ENCODE measurements around the gene IKZF1. TPM values are rescaled to one million over a fixed set of nuclear protein-coding genes. Genes with fewer than 3 reads are reported as not detected.

Gene IKZF1
- total and polyA plus RNA-seq, 10 donors = 36.4 to 389 (median 231) TPM

Small RNAs within 50 kb of the gene (small RNA-seq; reads per million reads assigned to genes)
- gene RNU6-1091P = 0 reads per million in 4 donors

Other genes with a start within 250 kb of the IKZF1 start
- gene ZPBP, start 211.5 kb upstream of the IKZF1 start, total RNA-seq = not detected
- gene ZPBP, start 211.5 kb upstream of the IKZF1 start, polyA plus RNA-seq = not detected
- 10 to 100 TPM in 5 of 7 donors, 1 to 10 TPM in 2; 8.6 to 22.5 (median 14.4) TPM for gene FIGNL1, start 145.6 kb downstream of the IKZF1 start, total RNA-seq
- gene FIGNL1, start 145.6 kb downstream of the IKZF1 start, polyA plus RNA-seq = 1 to 10 TPM; 5.0 to 9.3 (median 6.4) TPM